K562 (cell line): Measurements from ENCODE around the gene KRT33B. TPM values are rescaled to one million over a fixed set of nuclear protein-coding genes. Genes with fewer than 3 reads are reported as not detected.

Experiments used
- ATAC-seq: fragments of 200-7000 bp; cut with Tn5 transposase; 3 replicates; pipeline ENCODE4 v1.9.1; 2020; ENCODE audit warnings: moderate library complexity
- BruUV-seq: library from RNA; stranded (reverse); fragments of 400-500 nt; replicated peaks from 2 replicates; lab custom pipeline; 2021; lab: Mats Ljungman, UMichigan
- CTCF ChIA-PET: fragments of 300-600 bp; formaldehyde crosslinking; extraction: SDS; loops from one replicate; lab custom pipeline; 2021; ENCODE audit warnings: low intra/inter-chr PET ratio; lab: Yijun Ruan, JAX
- POLR2A ChIA-PET: fragments of 300-600, 350-650 bp; sonication (Branson Sonifier 250); formaldehyde crosslinking; extraction: SDS; loops from one replicate; lab custom pipeline; 2021; ENCODE audit warnings: antibody characterized with exemption, inconsistent platforms; lab: Yijun Ruan, JAX
- DNase-seq, 4 experiments: peaks; one replicate each; pipeline versions ENCODE4 v3.0.0 to v3.0.0-alpha.2; 2011 to 2018; ENCODE audit warnings: low spot score in 3 of 4, mixed read lengths in 3 of 4; ENCODE audit errors: extremely low read depth in 1 of 4
- FAIRE-seq: peaks from 2 replicates; lab custom pipeline; 2011; peaks lifted over from hg19 to GRCh38; lab: Jason Lieb, UNC
- H2AFZ ChIP-seq: 2 replicates; pipeline ENCODE4 v1.6.0; 2011; ENCODE audit warnings: low read depth, low read length, control low read depth, inconsistent platforms
- H3K27ac ChIP-seq: fragments of 200-600 bp; 3 replicates; pipeline ENCODE4 v1.8.0; 2011; ENCODE audit warnings: low read depth, mild to moderate bottlenecking, control low read depth, inconsistent platforms, low read length, moderate library complexity, mixed read lengths; ENCODE audit errors: extremely low read depth
- H3K27me3 ChIP-seq, 2 experiments: fragments of 300-600 bp in 1 of 2; 2 replicates in 1 of 2; 3 replicates in 1 of 2; pipeline versions ENCODE4 v1.6.0 to v1.8.0; 2011; ENCODE audit warnings: inconsistent platforms in 2 of 2, low read length in 2 of 2, mild to moderate bottlenecking in 1 of 2, mixed read lengths in 1 of 2, moderate library complexity in 1 of 2; ENCODE audit not compliant: control insufficient read depth in 2 of 2, insufficient read depth in 2 of 2
- H3K36me3 ChIP-seq: fragments of 300-600 bp; 3 replicates; pipeline ENCODE4 v1.8.0; 2011; ENCODE audit warnings: mild to moderate bottlenecking, low read length, inconsistent platforms; ENCODE audit not compliant: control insufficient read depth, insufficient read depth
- H3K4me1 ChIP-seq, 2 experiments: fragments of 200-600 bp in 1 of 2; replicated peaks in 1 of 2; 2 replicates in 1 of 2; 3 replicates in 1 of 2; pipeline versions ENCODE4 v1.5.1 to v1.8.0; 2011; ENCODE audit warnings: inconsistent platforms in 2 of 2, low read length in 2 of 2, mild to moderate bottlenecking in 1 of 2, mixed read lengths in 1 of 2, moderate library complexity in 1 of 2; ENCODE audit not compliant: control insufficient read depth in 2 of 2, insufficient read depth in 2 of 2
- H3K4me2 ChIP-seq: 2 replicates; pipeline ENCODE4 v1.6.1; 2011; ENCODE audit warnings: low read length, control low read depth, inconsistent platforms, mixed read lengths; ENCODE audit not compliant: insufficient read depth
- H3K4me3 ChIP-seq: fragments of 200-600 bp; sonication (generic), shearing (Covaris generic); 2 replicates; pipeline ENCODE4 v1.5.1; 2016; ENCODE audit warnings: control low read depth, inconsistent platforms
- H3K79me2 ChIP-seq: fragments of 200-600 bp; 3 replicates; pipeline ENCODE4 v1.8.0; 2011; ENCODE audit warnings: low read length, inconsistent platforms; ENCODE audit not compliant: control insufficient read depth, insufficient read depth
- H3K9ac ChIP-seq, 2 experiments: 2 replicates each; pipeline versions ENCODE4 v1.6.0 to v1.6.1; 2011; ENCODE audit warnings: low read depth in 2 of 2, low read length in 2 of 2, control low read depth in 1 of 2, inconsistent platforms in 1 of 2, mild to moderate bottlenecking in 1 of 2, mixed read lengths in 1 of 2; ENCODE audit not compliant: insufficient read depth in 1 of 2
- H3K9me1 ChIP-seq: one replicate; pipeline ENCODE4 v1.6.0; 2011; ENCODE audit warnings: inconsistent platforms, mild to moderate bottlenecking, low read length, moderate library complexity; ENCODE audit not compliant: control insufficient read depth, insufficient read depth
- H3K9me3 ChIP-seq: replicated peaks from 2 replicates; pipeline ENCODE4 v1.5.1; 2011; ENCODE audit warnings: low read depth, low read length, inconsistent platforms; ENCODE audit not compliant: control insufficient read depth, insufficient read depth
- H4K20me1 ChIP-seq: replicated peaks from 2 replicates; pipeline ENCODE4 v1.6.1; 2011; ENCODE audit warnings: low read length, inconsistent platforms, mixed read lengths; ENCODE audit not compliant: control insufficient read depth, insufficient read depth
- CEBPB ChIP-seq: fragments of 450-650 bp; IDR thresholded peaks from 2 replicates; pipeline ENCODE4 v1.6.1; 2016; ENCODE audit warnings: missing genetic modification characterization, missing compliant biosample characterization
- CLOCK ChIP-seq: fragments of 250-450 bp; sonication (Bioruptor Pico); IDR thresholded peaks from 2 replicates; pipeline ENCODE4 v1.4.0; 2020; ENCODE audit warnings: mild to moderate bottlenecking, moderate library complexity, borderline replicate concordance
- COPS2 ChIP-seq: fragments of 450-650 bp; conservative IDR thresholded peaks from 2 replicates; pipeline ENCODE4 v1.6.1; 2016; ENCODE audit warnings: mild to moderate bottlenecking, moderate library complexity
- CTBP1 ChIP-seq: fragments of 450-650 bp; IDR thresholded peaks from 2 replicates; pipeline ENCODE4 v1.6.1; 2016; ENCODE audit warnings: borderline replicate concordance
- DLX4 ChIP-seq: fragments of 250-450 bp; sonication (Bioruptor Pico); IDR thresholded peaks from 2 replicates; pipeline ENCODE4 v1.6.1; 2021; ENCODE audit warnings: mild to moderate bottlenecking
- FOXO4 ChIP-seq: fragments of 450-650 bp; formaldehyde crosslinking; IDR thresholded peaks from 2 replicates; pipeline ENCODE4 v1.4.0; 2020; ENCODE audit warnings: mild to moderate bottlenecking, moderate library complexity
- FOXP1 ChIP-seq: sonication (generic); formaldehyde crosslinking; IDR thresholded peaks from 2 replicates; pipeline ENCODE4 v1.8.0; 2022; ENCODE audit warnings: mild to moderate bottlenecking, missing genetic modification reagents
- TAF7 ChIP-seq: fragments of 450-650 bp; IDR thresholded peaks from 2 replicates; pipeline ENCODE4 v1.6.1; 2016; ENCODE audit warnings: missing genetic modification characterization, missing compliant biosample characterization
- TARDBP ChIP-seq: fragments of 450-650 bp; IDR thresholded peaks from 2 replicates; pipeline ENCODE4 v1.6.1; 2016
- TEAD1 ChIP-seq, 2 experiments: fragments of 450-650 bp in 1 of 2; sonication (generic) in 1 of 2; formaldehyde crosslinking; IDR thresholded peaks; 2 replicates each; pipeline versions ENCODE4 v1.4.0 to v1.8.0; 2020 to 2022; ENCODE audit warnings: mild to moderate bottlenecking in 2 of 2, missing genetic modification reagents in 1 of 2
- WHSC1 ChIP-seq: IDR thresholded peaks from one replicate; pipeline ENCODE4 v1.6.1; 2012; ENCODE audit warnings: low read length, control low read depth, inconsistent platforms
- ZMIZ1 ChIP-seq, 2 experiments: fragments of 150-350 bp in 1 of 2; IDR thresholded peaks; 2 replicates each; pipeline ENCODE4 v1.6.1; 2012 to 2016; ENCODE audit warnings: low read depth in 2 of 2, low read length in 2 of 2, mild to moderate bottlenecking in 1 of 2, moderate library complexity in 1 of 2
- ZNF347 ChIP-seq: fragments of 450-650 bp; formaldehyde crosslinking; IDR thresholded peaks from 2 replicates; pipeline ENCODE4 v1.4.0; 2020; ENCODE audit warnings: low read depth, mild to moderate bottlenecking, moderate library complexity
- ZNF75A ChIP-seq: fragments of 450-650 bp; formaldehyde crosslinking; IDR thresholded peaks from 2 replicates; pipeline ENCODE4 v1.4.0; 2020; ENCODE audit warnings: mild to moderate bottlenecking
- WGBS: fragments of 100-300 bp; shearing (Covaris generic); methylation state at CpG from one replicate; pipeline ENCODE4 v1.1.6; 2016; ENCODE audit warnings: low coverage, mixed read lengths; ENCODE audit not compliant: insufficient coverage; ENCODE audit errors: missing lambda C conversion rate; 5-methylcytosine and 5-hydroxymethylcytosine counted together
- in situ Hi-C: fragments of 300-500 bp; cut with MboI; formaldehyde crosslinking; loops from 4 replicates; pipeline ENCODE4 v1.15.0; 2018; ENCODE audit warnings: inconsistent platforms, mixed read lengths
- intact Hi-C: fragments of 100-400 bp; cut with micrococcal nuclease; formaldehyde crosslinking; loops from 2 replicates; pipeline ENCODE4 v1.14.2; 2022
- polyA plus RNA-seq, 8 experiments: library from polyadenylated mRNA; depleted of rRNA in 4 of 8; stranded (reverse) in 5 of 8; unstranded in 3 of 8; fragments of >200 nt; fragmentation: Nextera tagmentation in 2 of 8; fragmentation: Illumina TruSeq in 1 of 8; extraction: Ambion mirVana in 2 of 8; extraction: Trizol in 1 of 8; gene quantifications; 2 replicates each; pipeline versions ENCODE4 v1.2.1 to v1.2.3, GENCODE V29; 2011 to 2014; ENCODE audit warnings: inconsistent platforms in 1 of 8, missing spikeins in 1 of 8
- total RNA-seq, 7 experiments: library from RNA; depleted of rRNA in 6 of 7; stranded (reverse); fragments of >200 nt in 6 of 7; fragmentation: Illumina TruSeq in 2 of 7; extraction: Trizol in 2 of 7; gene quantifications; 2 replicates each; pipeline versions ENCODE4 v1.2.1 to v1.2.3, GENCODE V29; 2011 to 2021; ENCODE audit warnings: low replicate concordance in 1 of 7

KRT33B gene
- total and polyA plus RNA-seq, 9 of the 15 experiments (the other 6 are each of a cell fraction or from before 2014, with no cell fraction given), result not detected

- TF ChIP-seq ZNF347 (CRISPR knock-in tag), result no peak
Measured at GRCh38 chr17:41393826-41394225, 24.2 kb upstream of the KRT33B start (continued).

GRCh38 chr17:41393294-41393693 lies 23.7 kb upstream of the KRT33B start:
- in situ Hi-C loops (no loop called here), intact Hi-C loops (no loop called here)
- Histone ChIP-seq H3K27me3 (peaks cover 4 to 31% of the 10 kb centered on the region in 2 experiments), H3K4me1 (no peaks in the 10 kb centered on the region), H3K9me3 (no peaks in the 10 kb centered on the region), H3K9me1 (no peaks in the 10 kb centered on the region), H2AFZ (no peak overlapping the region), H3K36me3 (no peaks in the 10 kb centered on the region), H3K4me2 (no peak overlapping the region), H4K20me1 (no peaks in the 10 kb centered on the region), H3K4me3 (no peak overlapping the region), H3K9ac (no peak overlapping the region), H3K79me2 (no peaks in the 10 kb centered on the region), H3K27ac (no peak overlapping the region)
- ChIA-PET CTCF (no interaction called here), POLR2A (interaction anchor here (0.6 to 0.7 kb wide), 2 partner anchors 140 to 295 kb away, joined by 3 read pairs; no protein-coding TSS in a partner anchor)
- FAIRE-seq, result no peak
- no TSS peak for BruUV-seq
- 0% methylated on average over 5 of the region's 5 CpGs for WGBS
- no peak for ATAC-seq
- DNase-seq, result no peak
- TF ChIP-seq FOXO4, result no peak
- TF ChIP-seq TAF7, result no peak
- no peak for TF ChIP-seq ZNF75A (CRISPR knock-in tag)
- TF ChIP-seq TEAD1 (CRISPR knock-in tag; IDR thresholded peaks at IDR 0.05), result no peak
- no peak for TF ChIP-seq CLOCK (CRISPR knock-in tag)
- no peak for TF ChIP-seq COPS2
- TF ChIP-seq WHSC1, result no peak
- TF ChIP-seq DLX4 (CRISPR knock-in tag), result no peak
- TF ChIP-seq FOXP1, result no peak
- no peak for TF ChIP-seq TARDBP
- TF ChIP-seq ZMIZ1 (IDR thresholded peaks at IDR 0.05; ENCODE audit: low read depth in 2 of 2, low read length in 2 of 2), result no peak
- no peak for TF ChIP-seq CTBP1
- TF ChIP-seq CEBPB (tag), result no peak
